Fibroblast of skin of left quadriceps (primary cell): ENCODE measurements around the gene TP53I13.

Experiments
- DNase-seq, 2 experiments: peaks; one replicate each; pipeline ENCODE4 v3.0.0-alpha.2; 2013; ENCODE audit warnings: low read depth in 2 of 2

The TP53I13 gene

GRCh38 chr17:29593591-29594518 lies 25.4 kb downstream of the TP53I13 start:
- no peak for DNase-seq

- no peak for DNase-seq
These were observed 26.1 kb downstream of the TP53I13 start for GRCh38 chr17:29594519-29595090.

- no peak for DNase-seq
These were observed 26.8 kb downstream of the TP53I13 start for GRCh38 chr17:29595107-29595942.

GRCh38 chr17:29595943-29596774 lies 27.7 kb downstream of the TP53I13 start:
- DNase-seq, result no peak

GRCh38 chr17:29596811-29597210 lies 28.3 kb downstream of the TP53I13 start:
- no peak for DNase-seq

GRCh38 chr17:29597361-29598172 lies 29.1 kb downstream of the TP53I13 start:
- no peak for DNase-seq

GRCh38 chr17:29603109-29603674 lies 34.7 kb downstream of the TP53I13 start:
- no peak for DNase-seq

- DNase-seq, result no peak
These were observed 39.2 kb downstream of the TP53I13 start for GRCh38 chr17:29607557-29608195.

- no peak for DNase-seq
These were observed 40.5 kb downstream of the TP53I13 start for GRCh38 chr17:29608986-29609385.

- no peak for DNase-seq
These were observed 41.9 kb downstream of the TP53I13 start for GRCh38 chr17:29610395-29610794.

GRCh38 chr17:29611351-29612093 lies 43.0 kb downstream of the TP53I13 start:
- no peak for DNase-seq

GRCh38 chr17:29612094-29612403 lies 43.5 kb downstream of the TP53I13 start:
- DNase-seq, result no peak

GRCh38 chr17:29612404-29613280 lies 44.1 kb downstream of the TP53I13 start:
- DNase-seq, result no peak

GRCh38 chr17:29613352-29613837 lies 44.9 kb downstream of the TP53I13 start:
- DNase-seq, result peak; percentile 71 to 75

GRCh38 chr17:29613856-29614255 lies 45.4 kb downstream of the TP53I13 start:
- DNase-seq, result no peak

GRCh38 chr17:29614349-29615047 lies 46.0 kb downstream of the TP53I13 start:
- DNase-seq, result no peak

GRCh38 chr17:29615048-29615385 lies 46.5 kb downstream of the TP53I13 start:
- DNase-seq, result no peak
